Left renal cortex interstitium (tissue), 4 donors: ENCODE results near the gene CDYL. TPM values are rescaled to one million over a fixed set of nuclear protein-coding genes. Genes with fewer than 3 reads are reported as not detected.

ENCODE experiments used
- DNase-seq, 4 donors: peaks; one replicate each; pipeline ENCODE4 v3.0.0-alpha.2; 2013; ENCODE audit warnings: low read depth in 4 of 4, low spot score in 2 of 4, missing footprints in 1 of 4
- polyA plus RNA-seq, 4 donors: library from polyadenylated mRNA; unstranded; fragments of 120-200 nt; gene quantifications; one replicate each; pipeline ENCODE4 v1.2.1, GENCODE V29; 2013; ENCODE audit not compliant: insufficient read length in 4 of 4

CDYL gene
- polyA plus RNA-seq, 4 donors = 25.2 to 28.7 (median 27.0) TPM

GRCh38 chr6:4872841-4873240 is 96.6 kb downstream of the CDYL start:
- DNase-seq = no peak

GRCh38 chr6:4873928-4874327 is 97.7 kb downstream of the CDYL start:
- no peak for DNase-seq

GRCh38 chr6:4879741-4880275 is 103.6 kb downstream of the CDYL start:
- DNase-seq = no peak

- DNase-seq = no peak
These were observed 104.2 kb downstream of the CDYL start for GRCh38 chr6:4880363-4880762.

GRCh38 chr6:4883298-4883697 is 107.1 kb downstream of the CDYL start:
- no peak for DNase-seq

- DNase-seq = no peak
These were observed 108.6 kb downstream of the CDYL start for GRCh38 chr6:4884646-4885340.

GRCh38 chr6:4885341-4885933 is 109.2 kb downstream of the CDYL start:
- DNase-seq = no peak

GRCh38 chr6:4888841-4889240 is 112.6 kb downstream of the CDYL start:
- DNase-seq = no peak

- no peak for DNase-seq
These were observed 113.5 kb downstream of the CDYL start for GRCh38 chr6:4889701-4890100.

GRCh38 chr6:4890191-4890590 is 114.0 kb downstream of the CDYL start:
- no peak for DNase-seq

- no peak for DNase-seq
These were observed 114.4 kb downstream of the CDYL start for GRCh38 chr6:4890627-4891026.

GRCh38 chr6:4891141-4891540 is 114.9 kb downstream of the CDYL start:
- DNase-seq = no peak

GRCh38 chr6:4892785-4893485 is 116.7 kb downstream of the CDYL start:
- no peak for DNase-seq

- DNase-seq = no peak
These were observed 117.8 kb downstream of the CDYL start for GRCh38 chr6:4894049-4894448.

GRCh38 chr6:4895971-4896370 is 119.8 kb downstream of the CDYL start:
- no peak for DNase-seq

- DNase-seq = no peak
These were observed 120.2 kb downstream of the CDYL start for GRCh38 chr6:4896401-4896800.

GRCh38 chr6:4899249-4900034 is 123.2 kb downstream of the CDYL start:
- DNase-seq = no peak

GRCh38 chr6:4901386-4902061 is 125.3 kb downstream of the CDYL start:
- no peak for DNase-seq

- DNase-seq = no peak
These were observed 126.2 kb downstream of the CDYL start for GRCh38 chr6:4902363-4902762.

GRCh38 chr6:4903121-4903520 is 126.9 kb downstream of the CDYL start:
- DNase-seq = no peak
